Activated CD4-positive, alpha-beta T cell treated with anti-CD3 and anti-CD28 coated beads for 1 hour (primary cell): ENCODE data around the gene NFKBIA.
"Not testable (repeated sequence)": the region's sequence is repeated elsewhere in the genome, so short reads cannot be mapped to it uniquely, and the experiment has no call there.

Source experiments
- DNase-seq: peaks from one replicate; pipeline ENCODE4 v3.0.0-alpha.2; 2020

Gene NFKBIA

GRCh38 chr14:35366056-35366451 lies 38.5 kb downstream of the NFKBIA start:
- no peak for DNase-seq

- DNase-seq: peak; percentile 34
Observed at GRCh38 chr14:35365130-35366055, 39.2 kb downstream of the NFKBIA start.

- no peak for DNase-seq
Observed at GRCh38 chr14:35362911-35363374, 41.6 kb downstream of the NFKBIA start.

GRCh38 chr14:35362450-35362849 lies 42.1 kb downstream of the NFKBIA start:
- DNase-seq: no peak

GRCh38 chr14:35361141-35361480 lies 43.4 kb downstream of the NFKBIA start:
- no peak for DNase-seq

- DNase-seq: not testable (repeated sequence)
Observed at GRCh38 chr14:35359655-35360054, 44.9 kb downstream of the NFKBIA start.

- no peak for DNase-seq
Observed at GRCh38 chr14:35355981-35356841, 48.3 kb downstream of the NFKBIA start.

GRCh38 chr14:35355235-35355634 lies 49.3 kb downstream of the NFKBIA start:
- not testable (repeated sequence) for DNase-seq

GRCh38 chr14:35353409-35354172 lies 51.0 kb downstream of the NFKBIA start:
- DNase-seq: no peak

GRCh38 chr14:35352274-35353233 lies 52.0 kb downstream of the NFKBIA start:
- no peak for DNase-seq

GRCh38 chr14:35351897-35352273 lies 52.7 kb downstream of the NFKBIA start:
- DNase-seq: no peak
